SK-N-SH (cell line): ENCODE data around the gene CHST11.

Experiments used
- YY1 ChIP-seq: IDR thresholded peaks from 2 replicates; pipeline ENCODE4 v1.4.0; 2012; ENCODE audit warnings: low read depth, mild to moderate bottlenecking
- TF ChIP-seq, protein P1 (sequence below): fragments of 200-600 bp; sonication (generic); IDR thresholded peaks from 2 replicates; pipeline ENCODE4 v1.6.1; 2017; ENCODE audit warnings: antibody characterized with exemption, mild to moderate bottlenecking, moderate library complexity

DNA sequence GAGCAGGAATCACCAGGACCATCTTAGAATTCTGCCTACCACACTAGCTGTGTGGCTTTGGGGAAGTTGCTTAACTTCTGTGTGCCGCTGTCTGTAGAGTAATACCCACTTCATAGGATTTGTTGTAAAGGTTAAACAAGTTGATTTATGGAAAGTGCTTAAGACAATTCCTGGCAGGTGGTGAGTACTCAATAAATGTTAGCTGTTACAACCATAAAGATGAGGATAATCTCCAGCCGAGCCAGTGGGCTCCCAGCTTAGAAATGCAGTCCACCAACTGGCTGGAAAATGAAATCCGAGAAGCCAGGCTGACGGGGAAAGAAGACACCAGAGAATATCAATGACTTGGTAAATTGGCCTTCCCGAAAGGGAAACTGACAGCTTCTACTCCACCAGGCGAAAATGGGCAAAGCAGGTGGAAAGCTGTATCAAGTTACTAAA is 173.5 kb downstream of the CHST11 start:
- TF ChIP-seq, protein P1, sequence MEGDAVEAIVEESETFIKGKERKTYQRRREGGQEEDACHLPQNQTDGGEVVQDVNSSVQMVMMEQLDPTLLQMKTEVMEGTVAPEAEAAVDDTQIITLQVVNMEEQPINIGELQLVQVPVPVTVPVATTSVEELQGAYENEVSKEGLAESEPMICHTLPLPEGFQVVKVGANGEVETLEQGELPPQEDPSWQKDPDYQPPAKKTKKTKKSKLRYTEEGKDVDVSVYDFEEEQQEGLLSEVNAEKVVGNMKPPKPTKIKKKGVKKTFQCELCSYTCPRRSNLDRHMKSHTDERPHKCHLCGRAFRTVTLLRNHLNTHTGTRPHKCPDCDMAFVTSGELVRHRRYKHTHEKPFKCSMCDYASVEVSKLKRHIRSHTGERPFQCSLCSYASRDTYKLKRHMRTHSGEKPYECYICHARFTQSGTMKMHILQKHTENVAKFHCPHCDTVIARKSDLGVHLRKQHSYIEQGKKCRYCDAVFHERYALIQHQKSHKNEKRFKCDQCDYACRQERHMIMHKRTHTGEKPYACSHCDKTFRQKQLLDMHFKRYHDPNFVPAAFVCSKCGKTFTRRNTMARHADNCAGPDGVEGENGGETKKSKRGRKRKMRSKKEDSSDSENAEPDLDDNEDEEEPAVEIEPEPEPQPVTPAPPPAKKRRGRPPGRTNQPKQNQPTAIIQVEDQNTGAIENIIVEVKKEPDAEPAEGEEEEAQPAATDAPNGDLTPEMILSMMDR, result no peak
- no peak for TF ChIP-seq YY1
